GM21447 (cell line): ENCODE measurements around the gene SPAM1.
"Not testable (repeated sequence)": the region's sequence is repeated elsewhere in the genome, so short reads cannot be mapped to it uniquely, and the experiment has no call there.

Source experiments
- ATAC-seq: cut with Tn5 transposase; IDR thresholded peaks from one replicate; pipeline ENCODE4 v1.9.1; 2021; ENCODE audit not compliant: unreplicated experiment

The SPAM1 gene

GRCh38 chr7:123948136-123948535 is 23.1 kb downstream of the SPAM1 start:
- ATAC-seq: no peak

DNA sequence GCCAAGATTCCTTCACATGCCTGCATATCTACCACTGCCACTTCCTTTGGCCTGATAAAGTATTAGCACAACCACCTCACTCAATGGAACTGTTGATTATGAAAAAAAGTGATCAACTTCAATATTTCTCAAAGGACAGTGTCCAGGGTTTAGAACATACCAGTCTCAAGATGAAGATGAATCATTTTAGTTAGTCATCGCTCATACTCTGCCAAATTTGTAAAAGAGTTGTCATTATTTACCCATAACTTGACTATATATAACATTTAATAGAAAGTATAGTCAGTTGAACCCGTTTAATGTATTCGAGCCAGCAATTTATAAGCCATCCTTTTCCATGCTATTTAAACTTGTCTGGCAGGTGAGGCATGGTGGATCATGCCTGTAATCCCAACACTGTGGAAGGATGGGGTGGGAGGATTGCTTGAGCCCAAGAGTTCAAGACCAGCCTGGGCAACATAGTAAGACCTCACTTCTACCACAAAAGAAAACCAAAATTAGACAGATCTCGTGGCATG is 33.2 kb downstream of the SPAM1 start:
- ATAC-seq: no peak

DNA sequence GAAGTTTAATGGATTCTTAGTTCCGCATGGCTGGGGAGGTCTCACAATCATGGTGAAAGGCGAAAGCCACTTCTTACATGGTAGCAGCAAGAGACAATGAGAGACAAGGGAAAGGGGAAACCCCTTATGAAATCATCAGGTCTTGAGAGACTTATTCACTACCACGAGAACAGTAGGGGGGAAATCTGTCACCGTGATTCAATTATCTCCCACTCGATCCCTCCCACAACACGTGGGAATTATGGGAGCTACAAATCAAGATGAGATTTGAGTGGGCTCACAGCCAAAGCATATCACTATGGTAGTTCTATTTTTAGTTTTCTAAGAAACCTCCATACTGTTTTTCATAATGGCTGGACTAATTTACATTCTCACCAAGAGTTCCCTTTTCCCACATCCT is 36.7 kb downstream of the SPAM1 start:
- no peak for ATAC-seq

GRCh38 chr7:123966936-123967335 is 41.9 kb downstream of the SPAM1 start:
- no peak for ATAC-seq

DNA sequence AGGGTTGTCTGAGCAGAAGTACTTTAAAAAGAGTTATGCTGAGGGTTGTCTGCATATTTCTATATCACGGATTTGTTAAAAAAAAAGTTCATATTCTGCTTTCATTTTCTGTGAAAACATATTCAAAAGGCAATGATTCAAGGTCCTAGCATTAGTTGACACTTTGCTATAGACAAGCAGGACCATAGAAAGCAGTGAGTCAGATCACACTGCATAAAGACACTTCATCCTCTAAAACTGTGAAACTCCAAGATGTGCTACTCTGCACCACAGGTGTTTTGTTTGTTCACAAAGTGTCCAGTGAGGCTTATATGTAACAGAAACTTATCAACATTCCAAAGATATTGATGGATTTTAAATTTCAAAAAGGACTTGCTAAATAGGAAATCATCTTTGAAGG is 47.0 kb downstream of the SPAM1 start:
- ATAC-seq: no peak

GRCh38 chr7:123972831-123973230 is 47.8 kb downstream of the SPAM1 start:
- ATAC-seq: no peak

- ATAC-seq: no peak
Observed at GRCh38 chr7:123974326-123974908, 49.4 kb downstream of the SPAM1 start.

GRCh38 chr7:123975084-123975483 is 50.0 kb downstream of the SPAM1 start:
- ATAC-seq: no peak

- no peak for ATAC-seq
Observed at GRCh38 chr7:123977081-123977480, 52.0 kb downstream of the SPAM1 start.

- no peak for ATAC-seq
Observed at GRCh38 chr7:123979876-123980275, 54.8 kb downstream of the SPAM1 start.

GRCh38 chr7:123987445-123987844 is 62.4 kb downstream of the SPAM1 start:
- no peak for ATAC-seq

DNA sequence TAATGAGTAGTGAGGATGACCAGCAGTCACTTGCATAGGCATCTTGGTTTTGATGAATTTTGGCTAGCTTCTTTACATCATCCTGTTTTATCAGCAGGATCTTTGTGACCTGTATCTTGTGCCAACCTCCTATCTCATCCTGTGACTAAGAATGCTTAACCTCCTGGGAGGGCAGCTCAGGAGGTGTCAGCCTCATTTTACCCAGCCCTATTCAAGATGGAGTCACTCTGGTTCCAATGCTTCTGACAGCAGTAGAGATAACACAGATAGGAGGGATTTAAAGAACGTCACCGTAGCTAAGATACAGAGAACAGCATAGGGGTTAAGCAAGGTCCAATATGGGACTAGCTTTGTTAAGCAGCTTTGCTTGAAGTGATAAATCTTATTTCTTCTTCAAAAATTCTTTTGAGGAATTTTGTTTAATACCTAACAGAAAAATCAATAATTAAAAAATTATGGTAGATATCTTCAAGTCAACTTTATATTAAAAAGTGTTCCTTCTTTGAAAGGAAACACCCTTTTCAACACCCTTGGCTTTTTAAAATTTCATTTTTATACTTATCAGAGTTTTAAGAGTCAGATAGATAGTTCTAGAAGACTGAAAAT is 68.0 kb downstream of the SPAM1 start:
- ATAC-seq: no peak

- ATAC-seq: no peak
Observed at GRCh38 chr7:123993996-123994395, 69.0 kb downstream of the SPAM1 start.

GRCh38 chr7:123994449-123994848 is 69.4 kb downstream of the SPAM1 start:
- ATAC-seq: no peak

DNA sequence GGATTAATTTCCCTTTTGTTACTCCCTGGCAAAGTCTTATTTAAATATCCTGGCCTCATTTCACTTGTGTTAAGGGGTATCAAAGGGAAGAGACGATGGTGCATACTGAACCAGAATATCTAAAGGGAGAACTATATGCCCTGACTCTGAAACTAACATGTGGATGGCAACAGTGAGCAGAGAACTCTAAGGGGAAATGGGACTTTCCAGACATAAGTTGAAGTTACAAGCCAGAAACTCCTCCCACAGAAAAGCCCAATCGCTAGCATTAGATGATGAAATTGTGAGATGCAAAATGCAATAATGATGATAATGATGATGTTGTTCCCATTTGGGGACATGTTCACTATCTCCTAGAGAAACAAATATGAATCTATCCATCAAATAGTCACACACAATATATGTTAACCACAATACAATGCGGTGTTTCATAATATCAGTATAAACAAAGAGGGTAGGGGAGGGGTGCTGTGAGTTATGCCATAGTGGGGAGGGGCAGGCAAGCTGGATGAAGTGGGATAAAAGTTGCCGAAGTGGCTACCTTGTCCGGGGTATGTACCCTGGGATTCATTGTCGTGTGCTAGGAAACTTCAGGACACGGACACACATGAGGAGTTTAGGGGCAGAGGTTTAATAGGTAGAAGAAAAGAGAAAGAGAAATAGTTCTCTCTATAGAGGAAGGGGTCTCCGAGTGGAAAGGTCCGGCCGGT is 70.7 kb downstream of the SPAM1 start:
- ATAC-seq: no peak

GRCh38 chr7:123996327-123996625 is 71.2 kb downstream of the SPAM1 start:
- no peak for ATAC-seq

DNA sequence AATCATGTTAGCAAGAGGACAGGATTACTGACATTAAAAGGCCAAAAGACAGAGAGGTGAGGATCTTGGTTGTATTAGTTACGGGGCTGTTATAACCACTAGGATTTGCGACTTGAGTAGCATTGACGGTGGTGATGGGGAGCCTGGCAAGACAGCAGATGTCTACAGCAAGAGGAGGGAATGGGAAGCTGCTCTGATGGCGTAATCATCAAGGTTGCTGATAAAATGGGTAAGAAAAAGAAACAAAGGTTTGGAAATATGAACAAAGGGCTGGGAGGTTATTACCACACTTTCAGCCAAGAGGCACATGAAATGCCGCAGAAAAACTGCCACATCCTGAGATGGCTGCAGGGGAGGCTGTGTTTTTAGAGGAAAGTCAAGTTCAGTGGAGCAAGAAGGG is 73.9 kb downstream of the SPAM1 start:
- ATAC-seq: no peak

GRCh38 chr7:123999703-124000102 is 74.7 kb downstream of the SPAM1 start:
- no peak for ATAC-seq

DNA sequence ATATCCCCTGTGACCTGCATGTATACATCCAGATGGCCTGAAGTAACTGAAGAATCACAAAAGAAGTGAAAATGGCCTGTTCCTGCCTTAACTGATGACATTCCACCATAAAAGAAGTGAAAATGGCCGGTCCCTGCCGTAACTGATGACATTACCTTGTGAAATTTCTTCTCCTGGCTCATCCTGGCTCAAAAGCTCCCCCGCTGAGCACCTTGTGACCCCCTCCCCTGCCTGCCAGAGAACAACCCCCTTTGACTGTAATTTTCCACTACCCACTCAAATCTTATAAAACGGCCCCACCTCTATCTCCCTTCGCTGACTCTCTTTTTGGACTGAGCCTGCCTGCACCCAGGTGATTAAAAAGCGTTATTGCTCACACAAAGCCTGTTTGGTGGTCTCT is 83.3 kb downstream of the SPAM1 start:
- not testable (repeated sequence) for ATAC-seq

GRCh38 chr7:124009321-124009720 is 84.3 kb downstream of the SPAM1 start:
- ATAC-seq: no peak
